Non-pigmented ciliary epithelial cell (primary cell): ENCODE data around the gene TPR.

ENCODE experiments used
- DNase-seq: peaks from one replicate; pipeline ENCODE4 v3.0.0-alpha.2; 2010; ENCODE audit warnings: low read depth

The TPR gene

GRCh38 chr1:186286615-186287315 lies 88.3 kb downstream of the TPR start:
- DNase-seq: no peak

DNA sequence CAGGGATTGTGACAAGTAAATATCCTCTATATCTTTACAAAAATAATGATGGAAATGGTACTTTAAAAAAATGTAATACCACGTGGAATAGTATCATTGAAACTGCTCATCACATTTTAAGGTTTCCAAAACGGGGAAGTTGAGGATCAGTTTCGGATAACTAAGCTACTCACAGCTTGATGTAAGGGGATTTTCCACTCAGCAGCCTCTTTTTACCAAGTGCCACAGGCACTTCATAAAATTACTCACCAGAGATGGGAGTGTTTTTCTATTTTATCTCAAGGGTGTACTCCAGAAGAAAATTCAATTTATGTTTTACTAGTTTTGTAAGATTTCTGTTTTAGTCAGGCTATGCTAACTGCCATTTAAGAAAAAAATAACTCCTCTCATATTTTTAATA lies 91.7 kb downstream of the TPR start:
- DNase-seq: no peak

GRCh38 chr1:186282466-186282865 lies 92.6 kb downstream of the TPR start:
- DNase-seq: no peak

- DNase-seq: no peak
Observed at GRCh38 chr1:186275822-186276221, 99.2 kb downstream of the TPR start.

DNA sequence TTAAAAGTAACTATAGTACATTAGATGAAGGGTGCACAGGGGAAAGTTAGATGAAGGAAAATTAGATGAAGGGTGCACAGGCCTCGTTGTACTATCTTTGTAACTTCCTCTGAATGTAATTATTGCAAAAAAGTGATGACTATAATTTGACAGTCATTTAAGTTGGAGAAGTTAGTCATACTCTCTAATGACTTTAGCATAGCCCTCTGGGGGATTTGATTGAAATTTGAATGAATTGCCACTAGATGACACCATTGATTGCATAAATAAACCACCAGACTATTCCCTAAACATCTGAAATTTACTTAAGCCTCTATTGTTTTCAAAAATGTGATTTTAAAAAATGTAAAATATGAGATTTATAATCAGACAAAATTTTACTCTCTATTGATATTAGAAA lies 102.6 kb downstream of the TPR start:
- no peak for DNase-seq

DNA sequence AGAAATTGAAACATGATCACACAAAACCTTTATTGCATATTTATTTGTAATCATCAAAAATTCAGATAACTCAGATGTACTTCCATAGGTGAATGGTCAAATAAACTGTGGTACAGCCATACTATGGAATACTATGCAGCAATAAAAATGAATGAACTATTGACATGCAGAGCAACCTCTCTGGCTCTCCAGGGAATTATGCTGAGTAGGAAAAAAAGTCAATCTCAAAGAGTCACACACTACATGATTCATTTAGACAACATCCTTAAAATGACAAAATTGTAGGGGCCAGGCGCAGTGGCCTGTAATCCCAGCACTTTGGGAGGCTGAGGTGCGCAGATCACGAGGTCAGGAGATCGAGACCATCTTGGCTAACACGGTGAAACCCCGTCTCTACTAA lies 104.0 kb downstream of the TPR start:
- no peak for DNase-seq
